IPS-18c (cell line): Measurements from ENCODE around the gene CENPM.

Experiments used
- H3K4me3 ChIP-seq: 2 replicates; pipeline ENCODE4 v1.7.0; 2013; ENCODE audit warnings: low read depth, mild to moderate bottlenecking, low read length, moderate library complexity; ENCODE audit not compliant: insufficient read depth
- H3K9me3 ChIP-seq: one replicate; pipeline ENCODE4 v1.6.1; 2013; ENCODE audit warnings: mild to moderate bottlenecking, low read length, moderate library complexity; ENCODE audit not compliant: control insufficient read depth, insufficient read depth

The CENPM gene

GRCh38 chr22:41893591-41894375, 53.2 kb downstream of the CENPM start:
- no peak overlapping the region for H3K4me3 ChIP-seq
- H3K9me3 ChIP-seq: peaks cover 2% of the 10 kb centered on the region

GRCh38 chr22:41892721-41893120, 54.2 kb downstream of the CENPM start:
- Histone ChIP-seq H3K4me3 (no peak overlapping the region), H3K9me3 (peaks cover 2% of the 10 kb centered on the region)

GRCh38 chr22:41891407-41891806, 55.5 kb downstream of the CENPM start:
- Histone ChIP-seq H3K9me3 (peaks cover 2% of the 10 kb centered on the region), H3K4me3 (no peak overlapping the region)
